DMS114 treated with DMSO at 0.1 percent for 48 hours (cell line): ENCODE results near the gene PROM2.

Source experiments
- DNase-seq: peaks from one replicate; lab custom pipeline; 2025; ENCODE audit not compliant: unreplicated experiment; lab: John Stamatoyannopoulos, UW

PROM2 gene

GRCh38 chr2:95306336-95306895, 32.2 kb downstream of the PROM2 start:
- no peak for DNase-seq

GRCh38 chr2:95307036-95307435, 32.8 kb downstream of the PROM2 start:
- no peak for DNase-seq

- DNase-seq = no peak
These were observed 33.6 kb downstream of the PROM2 start for GRCh38 chr2:95307878-95308277.

- no peak for DNase-seq
These were observed 34.3 kb downstream of the PROM2 start for GRCh38 chr2:95308426-95308990.

- no peak for DNase-seq
These were observed 35.4 kb downstream of the PROM2 start for GRCh38 chr2:95309599-95309998.

- DNase-seq = no peak
These were observed 36.0 kb downstream of the PROM2 start for GRCh38 chr2:95310216-95310615.

GRCh38 chr2:95310651-95311050, 36.4 kb downstream of the PROM2 start:
- DNase-seq = no peak

- DNase-seq = no peak
These were observed 37.7 kb downstream of the PROM2 start for GRCh38 chr2:95311815-95312542.

GRCh38 chr2:95312543-95313201, 38.4 kb downstream of the PROM2 start:
- DNase-seq = no peak

GRCh38 chr2:95313296-95314131, 39.3 kb downstream of the PROM2 start:
- DNase-seq = no peak

- no peak for DNase-seq
These were observed 40.3 kb downstream of the PROM2 start for GRCh38 chr2:95314598-95314963.

- peak; percentile 21 for DNase-seq
These were observed 40.8 kb downstream of the PROM2 start for GRCh38 chr2:95314964-95315611.

GRCh38 chr2:95315801-95316411, 41.7 kb downstream of the PROM2 start:
- DNase-seq = no peak

- no peak for DNase-seq
These were observed 42.3 kb downstream of the PROM2 start for GRCh38 chr2:95316466-95317122.

- no peak for DNase-seq
These were observed 42.9 kb downstream of the PROM2 start for GRCh38 chr2:95317123-95317500.

- no peak for DNase-seq
These were observed 43.6 kb downstream of the PROM2 start for GRCh38 chr2:95317665-95318425.

- no peak for DNase-seq
These were observed 44.4 kb downstream of the PROM2 start for GRCh38 chr2:95318431-95319220.
